IMR-90 (cell line): ENCODE measurements around the gene DACH1. TPM values are rescaled to one million over a fixed set of nuclear protein-coding genes. Genes with fewer than 3 reads are reported as not detected.

Source experiments
- ATAC-seq: fragments of 200-7000 bp; cut with Tn5 transposase; 2 replicates; pipeline ENCODE4 v1.9.1; 2020; ENCODE audit warnings: low read depth, mild to moderate bottlenecking, moderate library complexity
- BruUV-seq: library from RNA; stranded (reverse); fragments of 400-500 nt; replicated peaks from 2 replicates; lab custom pipeline; 2021; lab: Mats Ljungman, UMichigan
- CTCF ChIA-PET: fragments of 300-600 bp; formaldehyde crosslinking; extraction: SDS; loops from one replicate; lab custom pipeline; 2021; ENCODE audit warnings: antibody characterized with exemption; lab: Yijun Ruan, JAX
- POLR2A ChIA-PET: fragments of 300-600 bp; sonication (Branson Sonifier 250); formaldehyde crosslinking; loops from one replicate; lab custom pipeline; 2022; ENCODE audit warnings: antibody characterized with exemption; ENCODE audit not compliant: unreplicated experiment; lab: Charles Lee
- DNase-seq: peaks from one replicate; pipeline ENCODE4 v3.0.0; 2013
- H2AFZ ChIP-seq: replicated peaks from 2 replicates; pipeline ENCODE3; 2013; ENCODE audit warnings: low read length, mild to moderate bottlenecking; ENCODE audit not compliant: poor library complexity
- H2AK5ac ChIP-seq: 2 replicates; pipeline ENCODE4 v1.6.1; 2013; ENCODE audit warnings: low read depth, low read length, inconsistent platforms
- H2AK9ac ChIP-seq: replicated peaks from 2 replicates; pipeline ENCODE3; 2013; ENCODE audit warnings: mild to moderate bottlenecking, low read depth, low read length, moderate library complexity; ENCODE audit not compliant: poor library complexity
- H2BK120ac ChIP-seq: 2 replicates; pipeline ENCODE4 v1.6.1; 2013; ENCODE audit warnings: low read depth, low read length, inconsistent platforms
- H2BK15ac ChIP-seq: 3 replicates; pipeline ENCODE4 v1.6.1; 2013; ENCODE audit warnings: low read depth, low read length, inconsistent platforms
- H2BK20ac ChIP-seq: 2 replicates; pipeline ENCODE4 v1.6.1; 2013; ENCODE audit warnings: low read depth, mild to moderate bottlenecking, inconsistent platforms, low read length, moderate library complexity
- H2BK5ac ChIP-seq: 2 replicates; pipeline ENCODE4 v1.6.1; 2013; ENCODE audit warnings: mild to moderate bottlenecking, low read depth, low read length, inconsistent platforms; ENCODE audit not compliant: poor library complexity, severe bottlenecking
- H3K14ac ChIP-seq: replicated peaks from 2 replicates; pipeline ENCODE4 v1.6.1; 2013; ENCODE audit warnings: low read depth, low read length, inconsistent platforms
- H3K18ac ChIP-seq: 2 replicates; pipeline ENCODE4 v1.6.1; 2013; ENCODE audit warnings: low read depth, low read length, control low read depth
- H3K23ac ChIP-seq: 2 replicates; pipeline ENCODE4 v1.6.1; 2013; ENCODE audit warnings: low read depth, low read length, inconsistent platforms
- H3K27ac ChIP-seq: 2 replicates; pipeline ENCODE4 v1.5.1; 2013; ENCODE audit warnings: mild to moderate bottlenecking, control low read depth, low read length; ENCODE audit not compliant: insufficient read depth
- H3K27me3 ChIP-seq: 2 replicates; pipeline ENCODE4 v1.6.1; 2013; ENCODE audit warnings: low read length; ENCODE audit not compliant: control insufficient read depth, insufficient read depth
- H3K36me3 ChIP-seq: 2 replicates; pipeline ENCODE4 v1.6.1; 2013; ENCODE audit warnings: low read length, mixed read lengths; ENCODE audit not compliant: control insufficient read depth, insufficient read depth
- H3K4ac ChIP-seq: 2 replicates; pipeline ENCODE4 v1.6.1; 2013; ENCODE audit warnings: low read depth, low read length, inconsistent platforms
- H3K4me1 ChIP-seq: 2 replicates; pipeline ENCODE4 v1.6.1; 2013; ENCODE audit warnings: low read length, mixed read lengths; ENCODE audit not compliant: control insufficient read depth, insufficient read depth
- H3K4me2 ChIP-seq: 2 replicates; pipeline ENCODE4 v1.6.1; 2013; ENCODE audit warnings: low read depth, mild to moderate bottlenecking, control low read depth, low read length, moderate library complexity
- H3K4me3 ChIP-seq: 2 replicates; pipeline ENCODE4 v1.5.1; 2013; ENCODE audit warnings: low read depth, mild to moderate bottlenecking, control low read depth, low read length, moderate library complexity; ENCODE audit not compliant: insufficient read depth
- H3K56ac ChIP-seq: 2 replicates; pipeline ENCODE4 v1.6.1; 2013; ENCODE audit warnings: low read length, inconsistent platforms; ENCODE audit not compliant: insufficient read depth; ENCODE audit errors: extremely low read depth
- H3K79me1 ChIP-seq, 2 experiments: 2 replicates each; pipeline ENCODE4 v1.6.1; 2013; ENCODE audit warnings: low read length in 2 of 2, inconsistent platforms in 1 of 2, low read depth in 1 of 2
- H3K9ac ChIP-seq: 2 replicates; pipeline ENCODE4 v1.6.1; 2013; ENCODE audit warnings: low read depth, low read length, control low read depth
- H3K9me1 ChIP-seq: 2 replicates; pipeline ENCODE4 v1.6.1; 2013; ENCODE audit warnings: low read length, inconsistent platforms; ENCODE audit not compliant: insufficient read depth
- H3K9me3 ChIP-seq: 2 replicates; pipeline ENCODE4 v1.6.1; 2013; ENCODE audit warnings: low read length; ENCODE audit not compliant: control insufficient read depth, insufficient read depth
- H4K20me1 ChIP-seq: 2 replicates; pipeline ENCODE4 v1.6.1; 2013; ENCODE audit warnings: low read length, inconsistent platforms; ENCODE audit not compliant: insufficient read depth
- H4K5ac ChIP-seq: 2 replicates; pipeline ENCODE4 v1.6.1; 2013; ENCODE audit warnings: mild to moderate bottlenecking, low read depth, low read length, control low read depth
- H4K8ac ChIP-seq, 2 experiments: 2 replicates each; pipeline ENCODE4 v1.6.1; 2013; ENCODE audit warnings: low read depth in 2 of 2, low read length in 2 of 2, control low read depth in 1 of 2, inconsistent platforms in 1 of 2
- H4K91ac ChIP-seq: 2 replicates; pipeline ENCODE4 v1.6.1; 2013; ENCODE audit warnings: low read depth, low read length, inconsistent platforms; ENCODE audit not compliant: insufficient read depth
- BHLHE40 ChIP-seq: fragments of 150-350 bp; IDR thresholded peaks from 2 replicates; pipeline ENCODE4 v1.6.1; 2016; ENCODE audit warnings: mild to moderate bottlenecking, low read depth, low read length
- NFE2L2 ChIP-seq: fragments of 150-350 bp; IDR thresholded peaks from 2 replicates; pipeline ENCODE4 v1.6.1; 2016; ENCODE audit warnings: low read depth, mild to moderate bottlenecking, low read length
- RAD21 ChIP-seq: IDR thresholded peaks from 2 replicates; pipeline ENCODE4 v1.6.1; 2012; ENCODE audit warnings: low read length, improper control_type of control experiment
- RCOR1 ChIP-seq: IDR thresholded peaks from 2 replicates; pipeline ENCODE4 v1.6.1; 2012; ENCODE audit warnings: mild to moderate bottlenecking, low read length, improper control_type of control experiment; ENCODE audit not compliant: insufficient replicate concordance
- WGBS, 2 experiments: methylation state at CpG; one replicate each; pipeline versions ENCODE4 v1.1.5 to v1.1.7; 2013; ENCODE audit warnings: missing lambda C conversion rate in 2 of 2; ENCODE audit not compliant: insufficient read length in 1 of 2; ENCODE audit errors: extremely low coverage in 2 of 2; 5-methylcytosine and 5-hydroxymethylcytosine counted together
- dilution Hi-C: fragments of 300-500 bp; cut with HindIII; formaldehyde crosslinking; loops from one replicate; pipeline ENCODE4 v1.14.3; 2018; ENCODE audit warnings: low sequenced_read_pairs; ENCODE audit not compliant: unreplicated experiment
- in situ Hi-C: fragments of 300-500 bp; cut with MboI; formaldehyde crosslinking; loops from 3 replicates; pipeline ENCODE4 v1.14.3; 2019; ENCODE audit warnings: low sequenced_read_pairs, inconsistent platforms, mixed read lengths
- intact Hi-C: fragments of 100-400 bp; cut with micrococcal nuclease; formaldehyde crosslinking; loops from 2 replicates; pipeline ENCODE4 v1.10.0; 2022
- polyA plus RNA-seq, 3 experiments: library from polyadenylated mRNA; depleted of rRNA; stranded (reverse); fragments of >200 nt; gene quantifications; 2 replicates each; pipeline ENCODE4 v1.2.3, GENCODE V29; 2012; ENCODE audit warnings: low replicate concordance in 1 of 3
- total RNA-seq: library from RNA; depleted of rRNA; stranded (reverse); fragments of >200 nt; gene quantifications from 2 replicates; pipeline ENCODE4 v1.2.3, GENCODE V29; 2012

Gene DACH1
- total and polyA plus RNA-seq, 2 of the 4 experiments (the other 2 are of a cell fraction): not detected

GRCh38 chr13:71638751-71639150, 228.3 kb downstream of the DACH1 start:
- no peak overlapping the region for H4K5ac ChIP-seq
- POLR2A ChIA-PET: no interaction called here
- no peaks in the 10 kb centered on the region for H3K36me3 ChIP-seq
- DNase-seq (no peak), ATAC-seq (no peak)
- no peak overlapping the region for H3K9ac ChIP-seq
- H3K4ac ChIP-seq: no peak overlapping the region
- no peaks in the 10 kb centered on the region for H4K20me1 ChIP-seq
- no peak overlapping the region for H2AK5ac ChIP-seq
- no peaks in the 10 kb centered on the region for H3K79me1 ChIP-seq
- no peak overlapping the region for H3K4me2 ChIP-seq
- no peak overlapping the region for H2BK5ac ChIP-seq
- BruUV-seq: no TSS peak
- intact Hi-C loops: no loop called here
- H3K56ac ChIP-seq: no peak overlapping the region
- H3K9me3 ChIP-seq: no peaks in the 10 kb centered on the region
- dilution Hi-C loops: no loop called here
- no peak overlapping the region for H3K23ac ChIP-seq
- CTCF ChIA-PET: no interaction called here
- H3K4me1 ChIP-seq: no peaks in the 10 kb centered on the region
- H3K4me3 ChIP-seq: no peak overlapping the region
- no CpG with 5 or more reads among the region's 1 CpG for whole genome bisulfite sequencing, 2 experiments
- no peak overlapping the region for H4K8ac ChIP-seq
- no peak overlapping the region for H2AK9ac ChIP-seq
- in situ Hi-C loops: no loop called here
- no peak overlapping the region for H2BK15ac ChIP-seq
- H3K27me3 ChIP-seq: no peaks in the 10 kb centered on the region
- no peak overlapping the region for H3K27ac ChIP-seq
- no peak overlapping the region for H4K91ac ChIP-seq
- H2BK120ac ChIP-seq: no peak overlapping the region
- H3K9me1 ChIP-seq: no peaks in the 10 kb centered on the region
- TF ChIP-seq RAD21 (no peak), BHLHE40 (no peak), RCOR1 (no peak), NFE2L2 (no peak)
- no peak overlapping the region for H2AFZ ChIP-seq
- no peak overlapping the region for H3K18ac ChIP-seq
- H3K14ac ChIP-seq: no peak overlapping the region
- no peak overlapping the region for H2BK20ac ChIP-seq
